Kidney capillary endothelial cell (primary cell): ENCODE results near the gene RAP1A.

Source experiments
- DNase-seq: peaks from one replicate; pipeline ENCODE4 v3.0.0-alpha.2; 2018; ENCODE audit warnings: low spot score

Gene RAP1A

GRCh38 chr1:111761717-111762116 lies 142.1 kb downstream of the RAP1A start:
- DNase-seq, result no peak

GRCh38 chr1:111762332-111762731 lies 142.7 kb downstream of the RAP1A start:
- DNase-seq, result no peak
